Vagina (tissue), 2 donors: ENCODE measurements around the gene CFB.

Experiments
- CTCF ChIP-seq, 3 experiments: fragments of 450-650 bp in 2 of 3; fragments of 200-600 bp in 1 of 3; sonication (generic) in 1 of 3; IDR thresholded peaks; one replicate each; pipeline ENCODE4 v1.5.1; 2017 to 2019; ENCODE audit warnings: antibody characterized with exemption in 3 of 3, mild to moderate bottlenecking in 2 of 3, moderate library complexity in 2 of 3
- POLR2A ChIP-seq, 2 donors: fragments of 450-650 bp; IDR thresholded peaks; one replicate each; pipeline ENCODE4 v1.6.1; 2017; ENCODE audit warnings: antibody characterized with exemption in 2 of 2, mild to moderate bottlenecking in 2 of 2, moderate library complexity in 2 of 2
- POLR2AphosphoS5 ChIP-seq, 2 donors: sonication (generic); formaldehyde crosslinking; IDR thresholded peaks; one replicate each; pipeline ENCODE4 v1.9.0; 2017; ENCODE audit warnings: antibody characterized with exemption in 2 of 2, mild to moderate bottlenecking in 2 of 2, low read depth in 1 of 2; ENCODE audit not compliant: insufficient read depth in 1 of 2

- TF ChIP-seq CTCF (IDR thresholded peaks at IDR 0.05) (no peak), POLR2A (IDR thresholded peaks at IDR 0.05) (no peak), POLR2AphosphoS5 (IDR thresholded peaks at IDR 0.05; ENCODE audit: insufficient read depth in 1 of 2, low read depth in 1 of 2) (no peak)
Measured at GRCh38 chr6:31919624-31920303, 26.1 kb upstream of the CFB start.
